Forelimb muscle (tissue), 1 donor: ENCODE measurements around the gene HEMK1. TPM values are rescaled to one million over a fixed set of nuclear protein-coding genes. Genes with fewer than 3 reads are reported as not detected.
A peak's percentile ranks its signal among the peaks of the same experiment; 100 is the strongest.

Experiments used
- DNase-seq: peaks from one replicate; pipeline ENCODE4 v3.0.0-alpha.2; 2013; ENCODE audit warnings: low read depth
- polyA plus RNA-seq: library from polyadenylated mRNA; unstranded; fragments of 120-200 nt; gene quantifications from one replicate; pipeline ENCODE4 v1.2.1, GENCODE V29; 2013; ENCODE audit not compliant: insufficient read length

Gene HEMK1, protein sequence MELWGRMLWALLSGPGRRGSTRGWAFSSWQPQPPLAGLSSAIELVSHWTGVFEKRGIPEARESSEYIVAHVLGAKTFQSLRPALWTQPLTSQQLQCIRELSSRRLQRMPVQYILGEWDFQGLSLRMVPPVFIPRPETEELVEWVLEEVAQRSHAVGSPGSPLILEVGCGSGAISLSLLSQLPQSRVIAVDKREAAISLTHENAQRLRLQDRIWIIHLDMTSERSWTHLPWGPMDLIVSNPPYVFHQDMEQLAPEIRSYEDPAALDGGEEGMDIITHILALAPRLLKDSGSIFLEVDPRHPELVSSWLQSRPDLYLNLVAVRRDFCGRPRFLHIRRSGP
- 12.4 TPM for polyA plus RNA-seq

- peak; percentile 84 for DNase-seq
These were observed at the start of gene HEMK1 for GRCh38 chr3:50568947-50569749. HEMK1 (plus strand) TSS chr3:50569522; CDS start chr3:50571105, 1,583 bp downstream.

DNA sequence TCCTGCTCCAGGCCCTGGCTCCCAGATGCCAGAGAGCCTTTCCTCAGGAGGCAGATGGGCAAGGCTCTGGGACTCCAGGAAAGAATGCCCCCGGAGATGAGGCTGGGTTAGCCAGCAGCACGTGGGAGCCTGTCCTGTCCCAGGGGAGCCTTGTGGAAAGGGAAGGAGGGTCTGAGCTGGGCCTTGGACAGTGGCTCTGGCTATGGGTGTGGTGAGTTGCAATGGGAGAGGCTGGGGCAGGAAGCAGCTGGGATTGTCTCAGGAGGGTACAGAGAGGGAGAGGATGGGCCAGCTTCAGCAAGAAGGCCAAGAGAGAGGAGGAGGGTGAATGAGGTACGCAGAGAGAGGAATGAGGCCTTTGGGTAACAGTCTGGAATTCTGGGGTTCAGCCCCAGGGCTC lies 48.5 kb upstream of the HEMK1 start:
- DNase-seq, result no peak

DNA sequence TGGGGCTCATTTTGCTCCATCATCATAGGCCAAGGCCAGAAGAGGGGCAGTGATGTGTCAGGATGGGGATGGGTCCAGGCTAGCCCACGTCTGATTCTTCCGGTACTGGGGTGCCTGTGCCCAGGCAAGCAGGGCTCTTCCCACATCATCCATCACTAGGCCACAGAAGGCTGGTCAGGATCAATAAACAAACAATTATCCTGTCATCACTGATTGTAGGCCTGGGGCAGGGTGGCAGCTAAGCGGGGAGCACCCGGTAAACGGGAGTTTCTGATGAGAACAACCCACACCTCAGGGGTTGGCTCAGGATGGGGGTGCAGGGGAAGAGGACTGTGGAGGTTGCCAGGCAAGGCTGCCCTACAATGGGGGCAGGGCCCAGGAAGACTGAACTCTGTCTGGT lies 47.8 kb upstream of the HEMK1 start:
- no peak for DNase-seq

DNA sequence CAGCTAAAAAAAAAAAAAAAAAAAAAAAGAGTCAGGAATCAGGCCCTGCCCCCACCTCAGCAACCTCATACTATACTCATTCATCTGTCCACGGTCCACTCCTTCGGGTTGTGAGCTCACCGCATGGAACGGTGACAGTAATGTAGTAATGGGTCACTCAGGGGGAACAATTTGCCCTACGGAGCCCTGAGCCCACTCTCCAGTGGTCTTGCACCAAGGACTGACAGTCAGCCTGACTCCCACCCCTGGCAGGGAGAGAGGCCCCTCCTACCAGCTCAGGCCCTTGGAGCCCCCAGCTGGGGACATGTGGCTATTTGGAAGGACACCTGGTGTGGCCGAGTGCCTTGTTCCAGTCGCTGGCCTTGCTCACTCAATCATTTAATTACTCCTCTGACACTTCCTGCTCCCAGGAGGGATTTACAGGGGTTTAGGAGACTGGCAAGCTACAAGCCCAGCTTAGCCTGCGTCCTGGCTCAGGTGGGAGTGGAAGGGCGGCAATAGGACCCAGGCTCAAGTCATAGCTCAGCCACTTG lies 46.0 kb upstream of the HEMK1 start:
- DNase-seq, result no peak

DNA sequence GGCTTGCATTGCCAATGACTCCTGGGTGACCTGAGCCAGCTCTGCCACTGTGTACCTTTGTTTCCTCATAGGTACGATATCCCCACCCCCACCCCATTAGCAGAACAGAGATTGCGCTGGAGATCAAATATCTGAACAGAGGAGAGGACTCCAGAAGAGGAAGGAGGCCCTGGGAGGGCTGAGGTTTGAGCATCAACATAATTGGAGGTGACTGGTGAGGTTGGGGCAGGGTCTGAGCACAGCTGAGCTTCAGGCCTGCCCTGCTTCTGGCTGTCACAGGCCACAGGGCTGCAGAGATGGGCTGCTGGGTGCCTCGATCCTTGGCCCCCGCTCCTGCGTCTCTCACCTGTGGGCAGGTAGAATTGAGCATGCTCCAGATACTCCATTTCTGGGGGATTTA lies 44.6 kb upstream of the HEMK1 start:
- DNase-seq, result no peak

DNA sequence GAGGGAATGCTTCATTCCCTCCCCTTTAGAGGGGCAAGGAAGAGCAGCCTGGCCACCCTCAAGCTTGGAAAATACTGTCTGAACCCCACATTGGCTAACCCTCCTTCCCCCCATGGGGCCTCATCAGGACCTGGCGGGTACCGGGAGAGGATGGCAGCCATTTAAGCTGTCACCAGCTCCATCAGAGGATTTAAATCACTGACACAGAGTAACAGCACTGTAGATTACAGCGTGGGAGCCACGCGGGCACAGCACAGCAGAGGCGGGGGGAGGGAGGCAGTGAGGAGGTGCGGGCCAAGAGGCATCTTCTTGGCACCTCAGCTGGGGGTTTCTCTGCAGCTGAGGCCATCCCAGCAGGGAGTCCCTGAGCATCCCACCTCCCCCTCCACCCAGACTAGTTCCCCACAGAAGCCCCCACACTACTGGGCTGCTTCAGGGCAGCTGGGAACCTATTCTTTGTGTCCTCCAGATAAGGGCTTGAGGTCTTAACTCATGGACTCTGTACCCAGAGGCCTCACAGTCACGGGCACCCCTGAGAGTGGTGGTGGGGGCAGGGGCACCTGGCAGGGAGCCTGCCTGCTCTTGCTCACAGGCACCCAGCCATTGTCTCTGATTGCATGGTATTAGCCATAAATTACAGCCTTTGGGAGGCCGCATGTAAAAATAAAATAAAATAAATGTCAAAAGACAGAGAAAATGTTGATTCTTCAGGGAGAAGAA lies 44.0 kb upstream of the HEMK1 start:
- DNase-seq, result no peak

GRCh38 chr3:50525987-50526386 lies 43.3 kb upstream of the HEMK1 start:
- no peak for DNase-seq

GRCh38 chr3:50530001-50530970 lies 39.0 kb upstream of the HEMK1 start:
- no peak for DNase-seq

DNA sequence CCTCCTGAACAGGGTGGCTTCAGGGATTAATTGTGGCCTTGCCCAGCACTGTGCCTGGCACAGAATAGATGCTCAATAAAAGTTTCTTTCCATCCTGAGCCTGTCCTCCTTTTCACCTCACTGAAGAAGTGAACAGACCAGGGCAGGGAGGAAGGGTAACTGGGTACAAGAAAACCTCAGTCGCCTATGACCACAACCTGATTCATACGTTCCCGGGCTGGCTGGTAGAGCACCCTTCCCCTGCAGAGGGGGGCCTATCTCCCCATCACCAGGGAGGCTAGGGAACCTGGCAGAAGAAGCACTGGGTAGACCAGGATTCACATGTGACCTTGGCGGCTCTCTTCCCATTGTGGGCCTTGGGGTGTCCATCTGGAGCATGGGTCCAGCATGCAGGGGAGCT lies 38.1 kb upstream of the HEMK1 start:
- no peak for DNase-seq

DNA sequence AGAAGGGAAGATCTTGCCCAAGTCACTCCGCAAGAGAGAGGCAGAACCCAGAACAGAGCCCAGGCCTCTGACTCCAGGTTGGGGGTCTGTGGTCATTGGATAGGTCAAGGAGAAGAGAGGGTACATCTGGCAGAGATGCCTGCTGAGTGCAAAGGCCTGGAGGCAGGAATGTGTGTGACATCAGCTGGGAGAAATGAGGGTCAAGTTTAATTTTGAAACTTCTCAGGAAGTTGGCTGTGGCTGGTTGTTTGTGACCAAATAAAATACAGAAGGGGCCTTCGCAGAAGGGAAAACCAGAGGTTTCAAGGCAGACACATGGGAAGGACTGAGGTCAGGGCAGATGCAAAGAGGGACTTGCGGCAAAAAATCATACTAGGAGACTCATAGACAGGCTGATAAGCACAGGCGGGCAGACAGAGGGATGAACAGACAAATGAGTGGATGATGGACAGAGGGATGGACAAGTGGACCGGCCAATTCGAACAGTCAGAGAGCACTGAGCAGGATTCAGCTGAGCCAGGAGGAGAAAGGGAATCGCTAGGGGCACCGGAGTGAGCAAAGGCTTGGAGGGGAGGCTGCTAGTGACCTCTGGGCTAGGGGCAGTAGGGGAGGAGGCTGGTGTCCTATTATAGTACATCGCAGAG lies 37.1 kb upstream of the HEMK1 start:
- no peak for DNase-seq

- DNase-seq, result no peak
These were observed 36.0 kb upstream of the HEMK1 start for GRCh38 chr3:50533316-50533715.

GRCh38 chr3:50533807-50534461 lies 35.4 kb upstream of the HEMK1 start:
- no peak for DNase-seq

DNA sequence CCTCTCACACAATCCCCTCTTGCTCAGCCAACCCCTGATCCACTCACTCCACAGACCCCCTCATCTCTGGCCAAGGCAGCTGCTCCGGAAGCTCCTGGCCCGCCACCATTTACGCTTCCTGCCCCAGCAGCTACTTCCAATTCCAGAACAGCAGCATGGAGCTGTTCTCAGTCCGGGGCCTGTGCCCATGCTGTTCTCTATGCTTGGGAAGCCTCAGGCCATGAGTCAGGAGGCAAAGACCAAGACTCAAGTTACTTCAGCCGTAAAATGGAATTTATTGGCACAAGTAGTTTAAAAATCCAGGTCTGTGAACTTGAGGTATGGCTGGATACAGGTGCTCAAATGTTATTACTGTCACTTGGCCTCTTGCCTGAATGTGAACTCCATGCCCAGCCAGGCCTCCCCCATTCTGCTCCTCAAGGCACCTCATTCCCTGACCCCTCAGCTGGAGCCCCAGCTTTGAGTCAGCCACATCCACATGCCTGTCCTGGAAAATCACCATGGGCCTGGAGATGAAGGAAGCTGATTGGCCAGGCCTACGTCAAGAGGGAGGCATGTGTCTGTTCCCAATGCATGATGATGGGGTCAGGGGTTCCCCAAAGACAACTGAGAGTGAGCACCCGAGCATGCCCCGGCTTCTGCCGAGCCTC lies 34.5 kb upstream of the HEMK1 start:
- DNase-seq, result no peak

DNA sequence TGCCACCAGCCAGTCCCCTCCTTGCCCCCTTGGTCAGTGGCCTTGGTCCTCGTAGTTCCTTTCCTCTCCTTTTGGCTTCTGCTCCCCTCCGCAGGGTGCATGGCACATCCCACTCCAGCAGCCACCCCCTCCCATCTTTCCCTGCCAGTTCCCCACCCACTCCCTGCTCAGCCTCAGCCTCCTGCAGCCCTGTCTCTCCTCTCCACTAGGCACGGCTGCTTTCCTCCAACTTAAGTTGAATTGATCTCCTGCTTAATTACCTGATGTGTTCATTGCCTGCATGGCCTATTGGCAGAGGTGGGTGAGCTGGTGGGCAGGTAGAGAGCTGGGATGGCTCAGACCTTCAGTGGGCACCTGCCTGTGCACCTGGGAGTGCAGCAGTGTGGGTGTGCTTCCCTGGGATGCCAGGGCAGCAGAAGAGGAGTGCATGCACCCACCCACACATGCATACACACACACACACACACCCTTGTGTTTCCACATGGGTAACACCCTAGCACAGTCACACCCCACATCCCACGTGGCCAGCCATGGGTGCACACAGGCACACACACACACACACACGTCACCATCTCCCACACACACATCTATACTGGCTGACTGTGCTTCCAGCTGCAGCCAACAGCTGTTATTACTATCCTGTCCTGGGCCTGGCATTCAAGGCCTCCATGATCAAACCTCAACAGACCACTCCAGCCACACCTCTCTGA lies 32.7 kb upstream of the HEMK1 start:
- DNase-seq, result no peak

DNA sequence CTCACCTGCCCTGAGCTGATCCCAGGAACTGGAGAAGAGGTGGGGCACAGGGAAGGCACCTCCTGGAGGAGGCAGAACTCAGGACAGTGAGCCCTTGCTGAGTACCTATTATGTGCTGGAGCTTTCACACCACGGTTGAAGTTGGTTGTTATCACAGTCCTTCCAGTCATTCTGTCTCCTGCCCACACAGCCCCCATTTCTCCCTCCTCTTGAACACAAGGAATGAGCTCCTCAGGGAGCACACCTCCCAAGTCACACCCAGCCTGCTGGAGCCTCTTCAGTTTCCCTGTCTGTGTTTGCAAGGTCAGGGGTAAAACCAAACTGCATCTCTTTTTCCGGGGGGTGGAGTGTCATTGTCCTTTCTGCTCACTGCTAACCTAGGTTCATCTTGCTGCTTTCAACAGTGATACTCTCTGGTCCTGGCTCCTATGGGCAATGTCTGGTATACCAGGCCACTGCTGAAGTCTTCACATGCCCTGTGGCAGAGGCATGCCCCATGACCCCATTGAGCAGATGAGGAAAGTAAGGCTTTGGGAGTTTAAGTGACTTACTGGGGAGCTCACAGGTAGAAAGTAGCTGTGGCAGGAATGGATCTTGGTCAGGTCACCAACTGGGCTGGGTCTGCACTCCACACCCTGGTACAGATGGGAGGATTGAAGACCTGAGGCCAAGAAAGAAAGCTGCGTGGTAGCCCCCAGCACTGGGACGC lies 31.7 kb upstream of the HEMK1 start:
- DNase-seq, result no peak

GRCh38 chr3:50539356-50540286 lies 29.7 kb upstream of the HEMK1 start:
- DNase-seq, result no peak
